Measurements from ENCODE around the gene ACTN4.
"Not testable (repeated sequence)": the region's sequence is repeated elsewhere in the genome, so short reads cannot be mapped to it uniquely, and the experiment has no call there.

ACTN4 gene

DNA sequence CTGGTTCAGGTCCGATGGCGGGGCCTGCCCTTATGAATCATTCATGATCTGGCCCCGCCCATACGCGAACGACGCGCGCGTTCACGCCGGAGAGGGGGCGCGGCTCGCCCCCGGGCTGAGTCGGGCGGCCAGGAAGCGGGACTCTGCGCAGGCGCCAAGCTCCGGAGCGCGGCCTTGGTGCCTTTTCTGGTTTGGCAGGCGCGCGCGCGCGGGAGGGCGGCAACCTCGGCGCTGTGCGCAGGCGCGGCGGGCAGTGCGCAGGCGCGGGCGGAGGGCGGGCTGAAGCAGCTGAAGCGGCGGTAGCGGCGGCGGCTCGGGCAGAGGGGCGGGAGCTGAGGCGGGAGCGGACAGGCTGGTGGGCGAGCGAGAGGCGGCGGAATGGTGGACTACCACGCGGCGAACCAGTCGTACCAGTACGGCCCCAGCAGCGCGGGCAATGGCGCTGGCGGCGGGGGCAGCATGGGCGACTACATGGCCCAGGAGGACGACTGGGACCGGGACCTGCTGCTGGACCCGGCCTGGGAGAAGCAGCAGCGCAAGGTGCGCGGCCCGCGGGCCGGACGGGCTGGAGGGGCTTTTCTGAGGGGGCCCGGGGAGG, at the start of gene ACTN4:
TSS of gene ACTN4 (plus strand) at position 282 of the 598 bp plus-strand sequence. CDS start at position 379, 97 bp downstream.
- peak; percentile 100 for DNase-seq

GRCh38 chr19:38599722-38600121, 47.7 kb upstream of the ACTN4 start:
- no peak for DNase-seq

GRCh38 chr19:38602856-38603255, 44.6 kb upstream of the ACTN4 start:
- DNase-seq, result not testable (repeated sequence)

- DNase-seq, result no peak
These were observed 41.3 kb upstream of the ACTN4 start for GRCh38 chr19:38606131-38606530.

DNA sequence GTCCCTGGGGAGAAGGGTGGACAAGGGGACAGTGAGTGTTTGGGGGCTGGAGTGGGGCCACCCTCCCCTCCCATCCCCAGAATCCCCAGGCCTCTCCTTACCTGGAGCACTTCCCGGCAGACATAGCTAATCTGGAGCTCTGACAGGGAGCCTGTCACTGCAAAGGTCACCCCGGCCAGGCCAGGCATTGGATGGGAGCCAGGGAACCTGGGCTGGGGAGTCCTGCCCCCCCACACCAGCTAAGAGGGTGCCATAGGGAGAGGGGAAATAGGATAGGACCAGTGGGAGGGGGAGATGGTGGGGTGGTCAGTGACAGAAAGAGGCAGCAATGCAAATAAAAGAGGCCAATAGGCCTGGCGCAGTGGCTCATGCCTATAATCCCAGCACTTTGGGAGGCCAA, 33.2 kb upstream of the ACTN4 start:
- no peak for DNase-seq

DNA sequence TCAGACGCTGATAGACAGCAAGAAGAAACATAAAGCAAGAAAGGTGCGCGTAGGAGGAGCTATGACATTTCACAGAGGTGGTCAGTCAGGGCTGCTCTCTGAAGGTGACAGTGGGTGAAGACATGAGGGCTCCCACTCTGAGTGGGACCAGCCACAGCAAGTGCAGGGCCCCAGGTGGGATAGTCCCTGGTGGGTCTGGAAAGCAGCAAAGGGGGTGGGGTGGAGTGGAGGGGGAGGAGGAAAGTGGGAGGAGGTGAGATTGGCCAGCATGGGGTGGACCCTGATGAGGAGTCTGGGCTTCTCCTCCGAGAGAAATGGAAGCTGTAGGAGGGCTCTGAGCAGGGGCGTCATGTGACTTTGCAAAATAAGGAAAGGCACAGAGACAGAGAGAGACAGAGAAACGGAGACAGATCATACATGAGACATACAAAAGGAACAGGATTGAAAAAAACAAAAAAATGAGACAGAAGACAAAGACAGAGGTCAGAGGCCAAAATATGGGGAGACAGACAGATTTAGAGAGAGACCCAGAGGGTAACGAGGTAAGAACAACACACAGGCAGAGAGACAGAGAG, 32.4 kb upstream of the ACTN4 start:
- DNase-seq, result no peak

DNA sequence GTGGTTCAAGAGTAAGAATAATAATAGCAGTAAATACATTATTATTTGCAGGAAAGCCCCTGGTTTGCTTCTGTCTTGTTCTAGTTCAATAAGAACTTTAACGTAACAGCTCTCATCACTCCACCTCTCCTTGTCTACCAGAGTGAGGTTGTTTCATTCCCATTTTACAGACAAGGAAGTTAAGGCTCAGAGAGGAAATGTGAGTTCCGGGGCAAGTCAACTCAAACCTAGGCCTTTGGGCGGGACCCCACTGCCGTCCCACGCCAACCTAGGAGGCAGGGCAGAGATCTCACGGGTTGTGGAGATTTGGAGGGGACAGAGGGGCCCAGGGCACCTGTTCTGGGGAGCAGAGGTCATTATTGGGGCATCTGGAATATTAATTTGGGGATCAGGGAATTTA, 31.2 kb upstream of the ACTN4 start:
- no peak for DNase-seq

GRCh38 chr19:38617283-38617763, 30.1 kb upstream of the ACTN4 start:
- DNase-seq, result no peak

- DNase-seq, result peak; percentile 74
These were observed 29.5 kb upstream of the ACTN4 start, which contains the start of gene MAP4K1 for GRCh38 chr19:38617764-38618589. Gene MAP4K1 (minus strand): TSS chr19:38617953. CDS start chr19:38617895, 58 bp downstream.

GRCh38 chr19:38618590-38619360, 28.7 kb upstream of the ACTN4 start, which contains the start of gene EIF3K:
Gene EIF3K (plus strand): TSS chr19:38619188. CDS start chr19:38619269, 81 bp downstream.
- DNase-seq, result peak; percentile 99

- no peak for DNase-seq
These were observed 27.9 kb upstream of the ACTN4 start for GRCh38 chr19:38619361-38620174.

DNA sequence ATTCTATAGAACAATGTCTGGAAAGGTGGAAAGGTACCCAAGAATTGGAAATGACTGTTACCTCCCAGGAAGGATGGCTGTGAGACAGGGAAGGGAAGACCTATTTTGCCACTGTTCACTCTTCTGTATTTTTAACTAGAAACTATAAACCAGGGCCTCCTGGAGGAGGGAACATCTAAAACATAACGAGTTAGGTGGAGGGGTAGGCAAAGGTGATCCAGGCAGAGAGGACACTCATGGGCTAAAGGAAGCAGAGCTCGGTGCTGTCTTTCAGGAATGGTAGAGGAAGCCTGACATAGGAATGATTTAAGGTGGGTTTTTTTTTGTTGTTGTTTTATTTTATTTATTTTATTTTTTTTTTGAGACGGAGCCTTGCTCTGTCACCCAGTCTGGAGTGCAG, 22.6 kb upstream of the ACTN4 start:
- DNase-seq, result no peak

DNA sequence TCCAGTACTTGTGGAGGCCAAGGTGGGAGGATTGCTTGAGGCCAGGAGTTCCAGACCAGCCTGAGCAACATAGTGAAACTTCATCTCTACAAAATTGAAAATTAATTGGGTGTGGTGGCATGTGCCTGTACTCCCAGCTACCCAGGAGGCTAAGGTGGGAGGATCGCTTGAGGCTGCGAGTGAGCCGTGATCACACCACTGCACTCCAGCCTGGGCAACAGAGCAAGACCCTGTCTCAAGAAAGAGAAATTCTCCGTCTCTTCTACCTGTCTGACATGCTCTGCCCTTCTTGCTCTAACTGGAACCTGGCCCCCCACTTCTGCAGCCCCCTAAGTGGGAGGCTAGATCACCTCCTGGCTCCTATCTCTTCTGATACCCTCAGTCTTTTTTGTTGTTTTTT, 21.0 kb upstream of the ACTN4 start:
- no peak for DNase-seq

DNA sequence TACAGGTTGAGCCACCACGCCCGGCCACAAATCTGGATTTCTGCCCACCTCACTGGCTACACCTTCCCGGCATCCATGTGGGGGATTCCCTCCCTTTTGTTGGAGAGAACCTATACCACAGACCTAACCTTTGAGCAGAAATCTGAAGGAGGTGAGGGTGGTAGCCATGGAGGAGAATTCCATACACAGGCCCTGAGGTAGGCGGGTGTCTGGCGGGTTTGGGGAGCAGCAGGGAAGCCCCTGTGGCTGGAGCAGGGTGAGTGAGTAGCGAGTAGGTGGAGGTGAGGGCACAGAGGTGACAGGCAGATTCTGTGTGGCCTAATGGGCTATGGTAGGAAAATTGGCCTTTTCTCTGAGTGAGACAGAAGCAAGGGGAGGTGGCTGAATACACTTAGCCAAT, 17.9 kb upstream of the ACTN4 start:
- DNase-seq, result no peak

DNA sequence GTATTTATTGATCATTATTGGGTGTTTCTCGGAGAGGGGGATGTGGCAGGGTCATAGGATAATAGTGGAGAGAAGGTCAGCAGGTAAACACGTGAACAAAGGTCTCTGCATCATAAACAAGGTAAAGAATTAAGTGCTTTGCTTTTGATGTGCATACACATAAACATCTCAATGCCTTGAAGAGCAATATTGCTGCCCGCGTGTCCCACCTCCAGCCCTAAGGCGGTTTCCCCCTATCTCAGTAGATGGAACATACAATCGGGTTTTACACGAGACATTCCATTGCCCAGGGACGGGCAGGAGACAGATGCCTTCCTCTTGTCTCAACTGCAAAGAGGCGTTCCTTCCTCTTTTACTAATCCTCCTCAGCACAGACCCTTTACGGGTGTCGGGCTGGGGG, 16.1 kb upstream of the ACTN4 start:
- DNase-seq, result not testable (repeated sequence)

DNA sequence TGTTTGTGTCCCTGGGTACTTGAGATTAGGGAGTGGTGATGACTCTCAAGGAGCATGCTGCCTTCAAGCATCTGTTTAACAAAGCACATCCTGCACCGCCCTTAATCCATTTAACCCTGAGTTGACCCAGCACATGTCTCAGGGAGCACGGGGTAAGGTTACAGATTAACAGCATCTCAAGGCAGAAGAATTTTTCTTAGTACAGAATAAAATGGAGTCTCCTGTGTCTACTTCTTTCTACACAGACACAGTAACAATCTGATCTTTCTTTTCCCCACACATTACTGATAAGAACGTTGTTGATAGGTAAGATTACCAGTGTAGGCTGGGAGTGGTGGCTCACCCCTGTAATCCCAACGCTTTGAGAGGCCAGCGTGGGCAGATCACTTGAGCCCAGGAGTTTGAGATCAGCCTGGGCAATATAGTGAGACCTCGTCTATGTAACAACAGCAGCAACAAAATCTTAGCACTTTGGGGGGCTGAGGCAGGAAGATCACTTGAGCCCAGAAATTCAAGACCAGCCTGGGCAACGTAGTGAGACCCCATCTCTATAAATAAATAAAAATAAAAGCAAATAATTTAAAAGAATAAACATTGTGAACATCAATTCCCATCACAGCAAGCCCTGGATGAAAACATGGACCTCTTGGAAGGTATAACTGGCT, 15.5 kb upstream of the ACTN4 start:
- not testable (repeated sequence) for DNase-seq

- no peak for DNase-seq
These were observed 14.8 kb upstream of the ACTN4 start for GRCh38 chr19:38632476-38633213.

GRCh38 chr19:38634757-38635482, 12.5 kb upstream of the ACTN4 start:
- peak; percentile 85 for DNase-seq

DNA sequence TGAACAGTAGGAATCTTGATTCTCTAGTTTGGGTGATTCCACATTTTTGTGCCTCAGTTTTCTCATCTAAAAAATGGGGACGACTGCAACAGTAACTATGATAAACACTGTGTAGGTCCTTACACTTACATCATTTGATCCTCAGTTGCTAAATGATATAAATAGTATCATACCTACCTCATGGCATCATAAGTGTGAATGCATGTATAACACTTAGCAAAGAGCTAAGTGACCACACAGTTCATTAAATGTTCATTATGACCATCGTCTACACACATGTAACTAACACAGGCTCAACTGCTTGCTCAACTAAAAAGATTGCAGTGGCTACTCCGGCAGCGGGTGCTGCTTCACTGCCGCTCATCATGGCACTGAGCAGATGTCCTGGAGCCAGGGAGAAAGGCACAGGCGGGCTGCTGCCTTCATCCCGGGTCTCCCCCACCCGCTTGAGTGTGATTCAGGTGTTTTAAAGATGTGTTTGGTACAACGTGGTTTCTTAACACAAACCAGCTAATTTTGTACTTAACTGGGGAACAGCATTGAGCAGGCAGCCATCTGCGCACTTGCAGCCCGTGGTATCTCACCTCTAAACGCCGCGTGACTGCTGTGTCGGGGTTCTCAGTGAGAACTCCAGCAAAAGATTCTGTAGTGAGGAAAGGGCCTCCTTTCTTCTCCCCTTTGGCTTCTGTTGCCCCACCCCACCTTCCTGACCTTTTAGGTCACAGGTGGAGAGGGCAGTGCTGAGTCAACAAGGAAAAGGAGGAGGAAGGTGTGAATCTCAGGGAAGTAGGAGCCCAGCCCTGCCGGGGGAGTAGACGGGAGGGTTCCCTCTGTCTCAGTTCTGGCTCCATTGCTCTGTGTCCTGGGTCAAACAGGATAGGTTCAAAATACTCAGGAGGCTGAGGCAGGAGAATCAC, 11.7 kb upstream of the ACTN4 start:
- no peak for DNase-seq
